Keratinocyte (primary cell): Measurements from ENCODE around the gene SRP14. TPM values are rescaled to one million over a fixed set of nuclear protein-coding genes. Genes with fewer than 3 reads are reported as not detected.

Source experiments
- DNase-seq: peaks from one replicate; pipeline ENCODE4 v3.0.0-alpha.2; 2011; ENCODE audit warnings: low read depth, missing footprints, low spot score
- FAIRE-seq: peaks from 2 replicates; lab custom pipeline; 2011; peaks lifted over from hg19 to GRCh38; lab: Jason Lieb, UNC
- H2AFZ ChIP-seq: 2 replicates; pipeline ENCODE4 v1.6.0; 2012; ENCODE audit warnings: low read length, control low read depth, inconsistent platforms; ENCODE audit not compliant: control insufficient read depth
- H3K27ac ChIP-seq: 2 replicates; pipeline ENCODE4 v1.5.1; 2011; ENCODE audit warnings: low read length; ENCODE audit not compliant: control insufficient read depth, insufficient read depth
- H3K27me3 ChIP-seq: 3 replicates; pipeline ENCODE4 v1.6.0; 2011; ENCODE audit warnings: low read length; ENCODE audit not compliant: control insufficient read depth, insufficient read depth; ENCODE audit errors: extremely low read depth
- H3K36me3 ChIP-seq, 2 experiments: 2 replicates in 1 of 2; 3 replicates in 1 of 2; pipeline ENCODE4 v1.5.1; 2011; ENCODE audit warnings: low read length in 2 of 2, mild to moderate bottlenecking in 1 of 2; ENCODE audit not compliant: control insufficient read depth in 2 of 2, insufficient read depth in 2 of 2; ENCODE audit errors: extremely low read depth in 1 of 2
- H3K4me1 ChIP-seq: 3 replicates; pipeline ENCODE4 v1.5.1; 2011; ENCODE audit warnings: low read length; ENCODE audit not compliant: control insufficient read depth, insufficient read depth; ENCODE audit errors: extremely low read depth
- H3K4me2 ChIP-seq: 3 replicates; pipeline ENCODE4 v1.6.0; 2011; ENCODE audit warnings: low read depth, low read length; ENCODE audit not compliant: control insufficient read depth, insufficient read depth; ENCODE audit errors: extremely low read depth
- H3K4me3 ChIP-seq, 3 experiments: fragments of 200-600 bp in 1 of 3; sonication (generic) in 1 of 3; 2 replicates in 2 of 3; 3 replicates in 1 of 3; pipeline ENCODE4 v1.5.1; 2011 to 2016; ENCODE audit warnings: low read length in 3 of 3, mild to moderate bottlenecking in 3 of 3, control low read depth in 2 of 3, inconsistent platforms in 1 of 3, low read depth in 1 of 3, mixed read lengths in 1 of 3, mixed run types in 1 of 3, moderate library complexity in 1 of 3; ENCODE audit not compliant: control insufficient read depth in 2 of 3, insufficient read depth in 2 of 3; ENCODE audit errors: extremely low read depth in 1 of 3
- H3K79me2 ChIP-seq: 2 replicates; pipeline ENCODE4 v1.6.0; 2012; ENCODE audit warnings: low read length; ENCODE audit not compliant: control insufficient read depth, insufficient read depth
- H3K9ac ChIP-seq: 3 replicates; pipeline ENCODE4 v1.6.0; 2011; ENCODE audit warnings: low read length; ENCODE audit not compliant: control insufficient read depth, insufficient read depth; ENCODE audit errors: extremely low read depth
- H3K9me1 ChIP-seq: 3 replicates; pipeline ENCODE4 v1.6.0; 2011; ENCODE audit warnings: low read length; ENCODE audit not compliant: control insufficient read depth, insufficient read depth; ENCODE audit errors: extremely low read depth
- H3K9me3 ChIP-seq: 2 replicates; pipeline ENCODE4 v1.5.1; 2012; ENCODE audit warnings: low read depth, low read length; ENCODE audit not compliant: control insufficient read depth
- H4K20me1 ChIP-seq: 3 replicates; pipeline ENCODE4 v1.6.0; 2011; ENCODE audit warnings: low read length; ENCODE audit not compliant: control insufficient read depth, insufficient read depth; ENCODE audit errors: extremely low read depth
- CTCF ChIP-seq, 3 experiments: IDR thresholded peaks in 1 of 3; conservative IDR thresholded peaks in 1 of 3; optimal IDR thresholded peaks in 1 of 3; 2 replicates in 2 of 3; 3 replicates in 1 of 3; pipeline versions ENCODE3 to v1.5.1; 2011; ENCODE audit warnings: low read length in 3 of 3, mild to moderate bottlenecking in 3 of 3, moderate library complexity in 2 of 3, control low read depth in 1 of 3, inconsistent platforms in 1 of 3; ENCODE audit not compliant: insufficient read depth in 2 of 3; ENCODE audit errors: extremely low read depth in 1 of 3
- EZH2 ChIP-seq: IDR thresholded peaks from one replicate; pipeline ENCODE4 v1.6.1; 2012; ENCODE audit warnings: inconsistent platforms, mild to moderate bottlenecking, low read length, moderate library complexity
- dilution Hi-C: fragments of 300-500 bp; cut with MboI; formaldehyde crosslinking; loops from one replicate; pipeline ENCODE4 v1.7.0; 2020; ENCODE audit warnings: low sequenced_read_pairs; ENCODE audit not compliant: extremely low pct_ligation_motif_present
- polyA plus RNA-seq, 5 experiments: library from polyadenylated mRNA; depleted of rRNA in 3 of 5; stranded (reverse) in 3 of 5; stranded (forward) in 1 of 5; unstranded in 1 of 5; fragments of >200 nt; gene quantifications; 1 replicate in 1 of 5; 2 replicates in 3 of 5; 3 replicates in 1 of 5; pipeline versions ENCODE4 v1.2.1 to v1.2.3, GENCODE V29; 2011 to 2012; ENCODE audit warnings: missing spikeins in 2 of 5, low read depth in 1 of 5, low replicate concordance in 1 of 5

The SRP14 gene
- polyA plus RNA-seq, 1 donor (not counting 4 experiments of a cell fraction or from before 2014, with no cell fraction given) = 407 TPM

DNA sequence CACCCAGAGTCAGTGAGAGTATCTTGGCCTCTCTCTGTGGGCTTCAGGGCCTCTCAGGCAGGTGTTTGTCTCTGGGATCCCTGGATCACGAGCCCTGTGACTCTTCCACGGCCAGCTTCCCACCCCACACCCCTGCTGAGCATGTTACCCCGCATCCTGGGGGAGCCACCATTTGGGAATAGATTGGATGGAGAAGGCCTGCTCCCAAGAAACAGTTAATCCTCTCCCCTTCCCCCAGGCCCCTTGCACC lies 15.5 kb upstream of the SRP14 start:
- no peaks in the 10 kb centered on the region for H3K9me1 ChIP-seq
- peaks cover 3% of the 10 kb centered on the region for H4K20me1 ChIP-seq
- no peaks in the 10 kb centered on the region for H3K79me2 ChIP-seq
- dilution Hi-C loops = no loop called here
- TF ChIP-seq CTCF (optimal IDR thresholded peaks at IDR 0.05 in 1 of 3, IDR thresholded peaks at IDR 0.05 in 1 of 3, conservative IDR thresholded peaks at IDR 0.05 in 1 of 3; ENCODE audit: extremely low read depth in 1 of 3, insufficient read depth in 2 of 3, low read length in 3 of 3) = no peak
- no peak for TF ChIP-seq EZH2
- H3K36me3 ChIP-seq = no peaks in the 10 kb centered on the region
- no peak overlapping the region for H3K4me3 ChIP-seq
- H3K9me3 ChIP-seq = no peaks in the 10 kb centered on the region
- H3K9ac ChIP-seq = no peak overlapping the region
- DNase-seq = no peak
- H3K4me2 ChIP-seq = no peak overlapping the region
- FAIRE-seq = no peak
- H2AFZ ChIP-seq = no peak overlapping the region
- H3K27me3 ChIP-seq = no peaks in the 10 kb centered on the region
- peaks cover 24% of the 10 kb centered on the region for H3K4me1 ChIP-seq
- no peak overlapping the region for H3K27ac ChIP-seq

- peaks cover 24% of the 10 kb centered on the region for H3K4me1 ChIP-seq
- peaks cover 3% of the 10 kb centered on the region for H4K20me1 ChIP-seq
- DNase-seq = no peak
- H3K79me2 ChIP-seq = no peaks in the 10 kb centered on the region
- H3K9me1 ChIP-seq = no peaks in the 10 kb centered on the region
- dilution Hi-C loops = no loop called here
- H3K27me3 ChIP-seq = no peaks in the 10 kb centered on the region
- no peak overlapping the region for H3K4me3 ChIP-seq
- H3K9me3 ChIP-seq = no peaks in the 10 kb centered on the region
- no peak for TF ChIP-seq CTCF (optimal IDR thresholded peaks at IDR 0.05 in 1 of 3, IDR thresholded peaks at IDR 0.05 in 1 of 3, conservative IDR thresholded peaks at IDR 0.05 in 1 of 3; ENCODE audit: extremely low read depth in 1 of 3, insufficient read depth in 2 of 3, low read length in 3 of 3)
- no peak for TF ChIP-seq EZH2
- H3K36me3 ChIP-seq = no peaks in the 10 kb centered on the region
- H2AFZ ChIP-seq = no peak overlapping the region
- H3K4me2 ChIP-seq = no peak overlapping the region
- no peak overlapping the region for H3K9ac ChIP-seq
- FAIRE-seq = no peak
- H3K27ac ChIP-seq = no peak overlapping the region
These were observed 15.0 kb upstream of the SRP14 start for GRCh38 chr15:40053831-40054604.
